C4-2B (cell line): ENCODE measurements around the gene PLD5.

Experiments
- ZFX ChIP-seq: fragments of 450-650 bp; IDR thresholded peaks from 2 replicates; pipeline ENCODE4 v1.6.1; 2017
- TF ChIP-seq, protein P1 (sequence below): fragments of 450-650 bp; conservative IDR thresholded peaks from 2 replicates; pipeline ENCODE4 v1.5.1; 2017; ENCODE audit warnings: mild to moderate bottlenecking

DNA sequence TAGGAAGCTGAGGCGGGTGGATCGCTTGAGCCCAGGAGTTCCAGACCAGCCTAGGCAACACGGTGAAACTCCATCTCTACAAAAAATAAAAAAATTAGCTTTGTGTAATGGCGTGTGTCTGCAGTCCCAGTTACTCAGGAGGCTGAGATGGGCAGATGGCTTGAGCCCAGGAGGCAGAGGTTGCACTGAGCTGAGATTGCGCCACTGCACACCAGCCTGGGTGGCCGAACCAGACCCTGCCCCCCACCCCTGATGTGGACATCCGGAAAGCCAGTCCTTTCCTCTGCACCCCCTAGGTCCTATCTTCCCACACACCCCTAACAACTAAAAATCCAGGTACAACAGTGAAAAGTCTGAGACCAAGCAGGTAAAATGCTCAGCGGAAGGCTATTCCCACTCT, 71.9 kb downstream of the PLD5 start:
- TF ChIP-seq, protein P1, sequence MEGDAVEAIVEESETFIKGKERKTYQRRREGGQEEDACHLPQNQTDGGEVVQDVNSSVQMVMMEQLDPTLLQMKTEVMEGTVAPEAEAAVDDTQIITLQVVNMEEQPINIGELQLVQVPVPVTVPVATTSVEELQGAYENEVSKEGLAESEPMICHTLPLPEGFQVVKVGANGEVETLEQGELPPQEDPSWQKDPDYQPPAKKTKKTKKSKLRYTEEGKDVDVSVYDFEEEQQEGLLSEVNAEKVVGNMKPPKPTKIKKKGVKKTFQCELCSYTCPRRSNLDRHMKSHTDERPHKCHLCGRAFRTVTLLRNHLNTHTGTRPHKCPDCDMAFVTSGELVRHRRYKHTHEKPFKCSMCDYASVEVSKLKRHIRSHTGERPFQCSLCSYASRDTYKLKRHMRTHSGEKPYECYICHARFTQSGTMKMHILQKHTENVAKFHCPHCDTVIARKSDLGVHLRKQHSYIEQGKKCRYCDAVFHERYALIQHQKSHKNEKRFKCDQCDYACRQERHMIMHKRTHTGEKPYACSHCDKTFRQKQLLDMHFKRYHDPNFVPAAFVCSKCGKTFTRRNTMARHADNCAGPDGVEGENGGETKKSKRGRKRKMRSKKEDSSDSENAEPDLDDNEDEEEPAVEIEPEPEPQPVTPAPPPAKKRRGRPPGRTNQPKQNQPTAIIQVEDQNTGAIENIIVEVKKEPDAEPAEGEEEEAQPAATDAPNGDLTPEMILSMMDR, result no peak
- no peak for TF ChIP-seq ZFX
